ENCODE data around the gene TTLL6.
"Not testable (repeated sequence)": the region's sequence is repeated elsewhere in the genome, so short reads cannot be mapped to it uniquely, and the experiment has no call there.

TTLL6 gene

DNA sequence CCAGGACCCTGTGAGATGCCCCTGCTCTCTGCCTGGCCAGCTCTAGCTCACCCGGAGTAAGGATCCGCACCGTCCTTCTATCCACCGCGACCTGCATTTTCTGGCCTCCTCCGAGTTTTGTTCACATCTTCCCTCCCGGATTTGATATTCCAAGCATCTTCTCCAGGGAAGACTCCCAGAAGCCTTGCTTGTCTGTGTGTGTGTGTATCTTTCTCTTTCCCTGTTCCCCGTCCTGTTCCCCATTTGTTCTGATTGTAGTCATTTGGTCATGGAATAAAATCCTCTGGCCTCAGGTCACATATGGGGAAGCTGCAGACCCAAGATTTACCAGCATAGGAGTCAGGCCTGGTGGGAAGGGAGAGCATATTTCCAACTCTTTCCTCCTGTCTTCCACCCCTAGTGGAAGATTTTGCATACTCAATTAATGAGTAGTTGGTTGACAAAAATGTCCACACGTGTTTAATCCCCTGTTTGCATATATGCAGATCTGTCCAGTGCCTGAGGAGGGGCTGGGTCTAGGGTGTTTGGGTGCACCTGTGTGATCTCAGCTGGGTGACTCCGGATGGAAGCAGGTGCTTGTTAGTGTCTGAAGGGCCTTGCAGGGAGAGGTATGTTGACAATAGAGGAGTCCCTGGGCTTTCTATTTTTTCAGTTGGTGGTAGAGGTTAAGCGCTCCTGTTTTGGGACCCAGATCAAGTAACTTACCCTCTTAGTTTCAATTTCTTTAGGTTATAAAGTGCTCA, 96.6 kb downstream of the TTLL6 start:
- Mint-ChIP-seq H3K36me3 (peaks cover 2% of the 10 kb centered on the region), H3K4me3 (peak overlapping the region; percentile 50), H3K27ac (no peak overlapping the region), H3K27me3 (peaks cover 45% of the 10 kb centered on the region), H3K4me1 (ENCODE audit: low read depth) (peaks cover 38% of the 10 kb centered on the region), H3K9me3 (ENCODE audit: low read depth) (no peaks in the 10 kb centered on the region)

DNA sequence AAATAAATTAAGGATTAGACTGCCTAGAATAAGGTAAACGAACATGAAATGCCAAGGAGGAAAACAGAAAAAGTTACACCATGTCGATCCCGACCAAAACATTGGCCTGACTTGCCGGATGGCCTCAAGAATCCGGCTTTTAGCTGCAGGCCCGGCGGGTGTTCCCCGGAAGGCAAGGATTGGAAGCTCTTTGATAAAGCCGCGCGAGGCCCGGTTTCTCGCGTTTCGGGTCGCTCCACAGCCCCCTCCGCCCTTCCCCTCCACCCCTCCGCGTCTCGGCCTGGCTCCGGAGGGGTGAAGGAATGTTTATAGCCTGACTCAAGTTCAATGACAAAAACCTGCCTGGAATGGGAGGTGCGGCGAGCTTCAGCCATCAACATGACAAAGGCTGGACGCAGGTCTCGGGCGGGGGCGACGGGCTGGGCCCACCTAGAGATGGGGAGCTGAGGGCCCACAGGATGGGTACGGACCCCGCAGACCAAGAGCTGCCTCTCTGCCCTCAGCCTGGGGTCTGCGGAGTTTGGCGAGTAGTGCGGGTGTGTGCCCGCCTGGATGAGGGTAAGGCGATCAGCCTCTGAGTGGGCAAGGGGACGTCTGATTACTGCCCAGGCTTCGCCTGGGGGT, 97.3 kb downstream of the TTLL6 start:
- H3K4me1 Mint-ChIP-seq (ENCODE audit: low read depth): peaks cover 33% of the 10 kb centered on the region
- H3K27me3 Mint-ChIP-seq: peaks cover 41% of the 10 kb centered on the region
- peak overlapping the region; percentile 58 for H3K4me3 Mint-ChIP-seq
- H3K36me3 Mint-ChIP-seq: peaks cover 2% of the 10 kb centered on the region
- no peaks in the 10 kb centered on the region for H3K9me3 Mint-ChIP-seq (ENCODE audit: low read depth)
- no peak overlapping the region for H3K27ac Mint-ChIP-seq

DNA sequence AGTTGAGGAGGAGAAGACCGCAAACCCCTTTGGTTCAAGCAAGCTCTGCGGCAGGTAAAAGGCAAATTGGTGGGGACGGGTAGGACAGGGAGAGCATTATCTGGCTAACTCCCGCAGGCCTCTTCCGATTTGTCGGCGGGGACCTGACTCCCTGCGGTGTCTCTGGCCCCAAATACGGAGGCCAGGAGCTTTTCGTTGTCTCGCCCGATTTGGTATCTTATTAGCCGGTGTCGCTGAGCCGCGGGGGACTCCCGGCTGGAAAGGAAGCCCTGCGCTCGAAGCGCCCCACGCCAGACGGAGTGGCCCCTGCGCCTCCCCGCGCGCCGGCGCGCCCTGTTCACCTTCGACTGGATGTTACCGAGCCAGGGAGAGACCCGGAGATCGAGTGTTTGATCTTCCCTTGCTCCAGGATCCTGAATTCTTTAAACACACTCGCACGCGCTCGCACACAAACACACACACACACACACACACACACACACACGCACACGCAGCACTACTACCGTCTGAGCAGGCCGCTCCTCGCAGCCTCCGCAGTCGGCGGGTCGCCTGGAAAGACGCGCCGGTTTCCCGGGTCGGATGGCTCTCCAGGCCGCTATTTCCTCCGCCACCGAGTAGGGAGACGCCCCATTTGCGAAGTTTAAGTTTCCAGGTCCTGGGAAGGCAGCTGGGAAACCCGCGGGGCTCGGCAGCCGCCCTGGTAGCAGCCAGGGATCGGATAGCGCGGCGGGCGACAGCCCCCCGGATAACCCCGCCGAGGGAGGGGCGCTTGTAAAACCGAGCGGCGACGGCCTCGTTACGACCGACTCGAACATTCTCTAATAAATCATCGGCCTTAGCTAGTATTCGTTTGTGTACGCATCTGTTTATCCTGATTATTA, 98.0 kb downstream of the TTLL6 start:
- no peak overlapping the region for H3K27ac Mint-ChIP-seq

DNA sequence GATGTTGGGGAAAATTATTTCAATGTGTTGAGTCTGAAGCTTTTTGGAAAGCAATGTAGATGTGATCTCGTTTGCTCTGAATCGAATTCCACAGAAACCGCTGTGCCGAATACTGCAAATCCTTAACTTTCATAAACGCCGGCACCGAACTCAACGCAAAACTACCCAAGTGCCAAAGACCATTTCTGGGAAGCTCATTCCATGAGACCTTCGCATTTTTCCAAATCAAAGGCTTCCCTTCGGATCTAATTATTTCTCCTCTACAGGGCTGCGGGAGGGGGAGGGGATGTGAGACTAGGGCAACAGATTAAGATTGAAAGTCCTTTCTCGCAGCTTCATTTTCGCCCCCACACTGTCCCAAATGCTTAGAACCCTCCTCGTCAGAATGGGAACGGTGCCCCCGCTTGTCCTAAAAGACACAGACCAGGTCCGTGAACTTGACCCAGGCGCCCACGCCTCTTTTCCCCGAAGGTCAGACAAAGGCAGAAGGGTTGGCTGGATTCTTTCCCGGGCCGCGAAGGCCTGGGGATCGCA, 98.7 kb downstream of the TTLL6 start:
- Mint-ChIP-seq H3K4me3 (peak overlapping the region; percentile 35), H3K27me3 (peaks cover 35% of the 10 kb centered on the region), H3K27ac (no peak overlapping the region), H3K36me3 (peaks cover 2% of the 10 kb centered on the region), H3K4me1 (ENCODE audit: low read depth) (peaks cover 20% of the 10 kb centered on the region), H3K9me3 (ENCODE audit: low read depth) (no peaks in the 10 kb centered on the region)

More for the DNA sequence above, 98.0 kb downstream of the TTLL6 start:
- Mint-ChIP-seq H3K27me3 (peaks cover 39% of the 10 kb centered on the region), H3K4me1 (ENCODE audit: low read depth) (peaks cover 26% of the 10 kb centered on the region), H3K36me3 (peaks cover 2% of the 10 kb centered on the region), H3K4me3 (peak overlapping the region; percentile 58), H3K9me3 (ENCODE audit: low read depth) (no peaks in the 10 kb centered on the region)

DNA sequence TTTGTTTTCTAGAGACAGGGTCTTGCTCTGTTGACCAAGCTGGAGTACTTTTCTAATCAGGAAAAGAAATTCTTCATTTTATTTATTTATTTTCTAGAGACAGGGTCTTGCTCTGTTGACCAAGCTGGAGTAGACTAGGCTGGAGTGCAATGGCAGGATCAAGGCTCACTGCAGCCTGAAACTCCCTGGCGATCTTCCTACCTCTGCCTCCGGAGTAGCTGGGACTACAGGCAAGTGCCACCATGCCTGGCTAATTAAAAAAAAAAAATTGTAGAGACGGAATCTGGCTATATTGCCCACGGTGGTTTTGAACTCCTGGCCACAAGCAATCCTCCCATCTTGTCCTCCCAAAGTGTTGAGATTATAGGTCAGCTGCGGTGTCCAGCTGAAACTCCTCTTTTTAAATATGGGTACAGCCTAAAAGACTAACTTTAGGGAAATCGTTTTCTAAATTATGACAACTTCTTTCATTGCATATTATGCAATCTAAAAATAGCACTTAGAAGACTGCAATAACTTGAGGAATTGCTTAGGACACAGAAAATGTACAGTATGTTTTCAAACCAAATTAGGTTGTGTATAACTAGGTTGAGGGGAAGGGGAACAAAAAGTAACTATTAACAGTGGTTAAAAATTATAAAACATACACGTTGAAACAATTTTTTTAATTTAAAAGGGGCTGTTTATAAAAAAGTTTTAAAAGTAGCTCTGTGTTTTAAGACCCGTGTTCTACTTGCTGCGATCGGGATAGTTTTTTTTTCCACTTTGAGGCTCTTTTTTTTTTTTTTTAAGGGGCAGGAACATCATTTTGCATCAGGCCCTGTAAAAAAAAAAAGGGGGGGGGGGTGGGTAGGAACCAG, 99.4 kb downstream of the TTLL6 start:
- peaks cover 17% of the 10 kb centered on the region for H3K4me1 Mint-ChIP-seq (ENCODE audit: low read depth)
- H3K36me3 Mint-ChIP-seq: peaks cover 2% of the 10 kb centered on the region
- H3K27me3 Mint-ChIP-seq: peaks cover 33% of the 10 kb centered on the region
- H3K4me3 Mint-ChIP-seq: peak overlapping the region; percentile 18
- H3K27ac Mint-ChIP-seq: no peak overlapping the region
- H3K9me3 Mint-ChIP-seq (ENCODE audit: low read depth): no peaks in the 10 kb centered on the region

DNA sequence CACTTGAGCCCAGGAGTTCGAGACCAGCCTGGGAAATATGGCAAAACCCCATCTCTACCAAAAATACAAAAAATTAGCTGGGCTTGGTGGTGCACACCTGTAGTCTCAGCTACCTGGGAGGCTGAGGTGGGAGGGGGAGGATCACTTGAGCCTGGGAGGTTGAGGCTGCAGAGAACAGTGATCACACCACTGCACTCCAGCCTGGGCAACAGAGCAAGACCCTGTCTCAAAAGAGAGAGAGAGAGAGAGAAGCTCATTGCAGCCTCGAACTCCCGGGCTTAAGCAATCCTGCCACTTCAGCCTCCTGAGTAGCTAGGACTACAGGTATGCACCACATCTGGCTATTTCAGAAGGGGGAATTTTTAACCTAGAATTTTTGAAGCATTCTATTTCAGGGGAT, 100.5 kb downstream of the TTLL6 start:
- not testable (repeated sequence) for H3K36me3 Mint-ChIP-seq; H3K4me3 Mint-ChIP-seq; H3K27ac Mint-ChIP-seq; H3K9me3 Mint-ChIP-seq (ENCODE audit: low read depth)
- H3K27me3 Mint-ChIP-seq: peaks cover 35% of the 10 kb centered on the region
- peaks cover 17% of the 10 kb centered on the region for H3K4me1 Mint-ChIP-seq (ENCODE audit: low read depth)

DNA sequence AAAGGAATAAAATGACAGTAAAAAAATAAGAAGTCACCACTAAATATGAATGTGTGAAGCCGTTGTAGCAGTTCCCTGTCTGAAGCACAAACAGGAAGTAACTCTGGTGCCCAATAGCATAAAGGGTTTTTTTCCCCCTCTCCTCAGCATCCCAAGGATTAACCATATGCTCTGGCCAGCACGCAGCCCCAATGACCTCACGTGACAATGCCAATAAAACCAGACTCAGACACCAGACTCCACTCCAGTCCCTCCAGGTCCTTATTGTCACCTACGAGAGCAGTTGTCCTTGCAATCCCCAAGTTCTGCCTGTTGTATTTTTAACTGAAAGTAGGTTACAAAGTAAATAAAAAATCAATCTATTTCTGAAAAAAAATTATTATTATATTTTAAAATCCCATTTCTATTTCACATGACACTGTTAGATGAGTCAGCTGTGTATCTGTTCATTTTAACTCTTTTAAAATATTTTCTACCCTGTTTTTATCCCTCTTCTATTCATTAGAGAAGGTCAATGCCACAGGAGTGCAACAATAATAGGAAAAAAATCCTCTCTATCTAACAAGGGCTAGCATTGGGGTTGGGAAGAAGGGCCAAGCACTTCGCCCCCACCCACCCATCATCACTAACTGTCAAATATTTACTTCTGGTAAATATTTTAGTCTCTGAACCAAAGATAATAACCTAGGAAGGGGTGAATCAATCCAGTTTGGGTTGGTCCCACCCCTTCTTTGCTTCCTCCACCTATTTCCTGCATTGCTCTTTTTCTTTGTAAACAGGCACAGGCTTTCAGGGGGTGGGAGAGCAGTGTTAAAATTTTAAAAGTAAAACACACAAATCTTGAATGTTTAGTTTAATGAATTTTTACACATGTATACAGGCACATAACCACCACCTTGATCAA, 101.3 kb downstream of the TTLL6 start:
- peaks cover 17% of the 10 kb centered on the region for H3K4me1 Mint-ChIP-seq (ENCODE audit: low read depth)
- no peaks in the 10 kb centered on the region for H3K9me3 Mint-ChIP-seq (ENCODE audit: low read depth)
- H3K27ac Mint-ChIP-seq: no peak overlapping the region
- peaks cover 34% of the 10 kb centered on the region for H3K27me3 Mint-ChIP-seq
- peaks cover 2% of the 10 kb centered on the region for H3K36me3 Mint-ChIP-seq
- no peak overlapping the region for H3K4me3 Mint-ChIP-seq
